ENCODE measurements around the gene USP3. TPM values are rescaled to one million over a fixed set of nuclear protein-coding genes. Genes with fewer than 3 reads are reported as not detected.

USP3 gene
- total and polyA plus RNA-seq, 5 donors from 2014 or later, result 49.5 to 223 (median 55.7) TPM

DNA sequence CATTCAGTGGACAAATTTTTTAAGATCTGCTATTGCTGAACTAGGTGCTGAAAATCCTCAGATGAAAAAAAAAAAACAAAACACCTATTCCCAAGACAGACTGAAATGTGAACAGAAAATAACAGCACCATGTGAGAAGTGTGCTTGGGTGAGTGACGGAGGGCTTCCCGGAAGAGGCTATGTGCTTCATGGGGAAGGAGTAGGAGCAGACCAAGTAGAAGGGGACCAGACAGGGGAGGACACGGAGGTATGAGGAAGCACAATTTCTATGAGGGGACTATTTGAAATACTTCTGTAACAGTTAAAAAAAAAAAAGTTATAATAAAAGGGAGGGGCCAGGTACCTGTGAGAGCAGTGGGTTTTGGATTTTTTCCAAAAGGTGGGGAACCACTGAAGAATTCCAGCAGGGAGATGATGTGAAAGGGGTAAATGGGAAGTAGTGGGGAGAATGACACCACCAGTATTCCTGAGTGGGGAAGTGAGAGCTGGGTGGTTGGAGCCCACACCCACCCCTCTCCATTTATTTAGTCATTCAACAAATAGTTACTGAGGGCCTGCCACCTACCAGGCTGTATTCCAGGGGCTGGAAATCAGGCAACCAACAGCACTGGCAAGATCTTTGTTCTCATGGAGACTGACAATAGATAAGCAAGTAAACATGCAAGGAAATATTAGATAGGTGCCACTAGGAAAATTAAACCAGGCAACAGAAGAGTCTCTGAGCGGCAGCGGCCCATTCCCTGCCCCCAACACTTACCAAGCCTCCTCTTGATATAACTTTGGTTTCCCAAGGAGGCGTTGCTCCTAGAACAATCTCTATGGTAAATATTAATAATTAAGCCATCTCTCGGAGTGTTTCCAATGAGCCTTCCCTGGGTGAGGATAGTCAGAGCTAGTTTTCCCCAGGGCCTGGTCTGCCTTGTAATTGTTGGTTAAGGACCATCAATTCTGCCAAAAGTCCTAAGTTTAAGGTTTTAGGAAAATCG lies 3.8 kb upstream of the USP3 start:
- peaks cover 0 to 52% (median 44%) of the 10 kb centered on the region in 4 donors for H3K4me1 Mint-ChIP-seq
- no peaks in the 10 kb centered on the region for H3K9me3 Mint-ChIP-seq
- Histone ChIP-seq H3K4me3 (ENCODE audit: low read depth, low read length) (peak overlapping the region; percentile 52), H3K27me3 (ENCODE audit: control insufficient read depth, insufficient read depth, low read length) (no peaks in the 10 kb centered on the region), H3K4me1 (ENCODE audit: control insufficient read depth, insufficient read depth, low read length, poor library complexity, severe bottlenecking) (peaks cover 87% of the 10 kb centered on the region), H3K36me3 (ENCODE audit: control insufficient read depth, insufficient read depth, low read length) (no peaks in the 10 kb centered on the region), H3K9me3 (ENCODE audit: control insufficient read depth in 2 of 2, low read length in 2 of 2) (no peaks in the 10 kb centered on the region), H3K27ac (ENCODE audit: insufficient read depth, low read length, poor library complexity, severe bottlenecking) (peak overlapping the region; percentile 99)
- H3K27me3 Mint-ChIP-seq, result peaks cover 3% of the 10 kb centered on the region
- peak overlapping the region in 2 of 3 donors; percentile 84 to 97 for H3K27ac Mint-ChIP-seq
- H3K36me3 Mint-ChIP-seq, result no peaks in the 10 kb centered on the region
- DNase-seq (no peak), ATAC-seq (ENCODE audit: low read depth in 2 of 2) (no peak)
- H3K4me3 Mint-ChIP-seq, result peak overlapping the region; percentile 27 to 88 (median 37)

DNA sequence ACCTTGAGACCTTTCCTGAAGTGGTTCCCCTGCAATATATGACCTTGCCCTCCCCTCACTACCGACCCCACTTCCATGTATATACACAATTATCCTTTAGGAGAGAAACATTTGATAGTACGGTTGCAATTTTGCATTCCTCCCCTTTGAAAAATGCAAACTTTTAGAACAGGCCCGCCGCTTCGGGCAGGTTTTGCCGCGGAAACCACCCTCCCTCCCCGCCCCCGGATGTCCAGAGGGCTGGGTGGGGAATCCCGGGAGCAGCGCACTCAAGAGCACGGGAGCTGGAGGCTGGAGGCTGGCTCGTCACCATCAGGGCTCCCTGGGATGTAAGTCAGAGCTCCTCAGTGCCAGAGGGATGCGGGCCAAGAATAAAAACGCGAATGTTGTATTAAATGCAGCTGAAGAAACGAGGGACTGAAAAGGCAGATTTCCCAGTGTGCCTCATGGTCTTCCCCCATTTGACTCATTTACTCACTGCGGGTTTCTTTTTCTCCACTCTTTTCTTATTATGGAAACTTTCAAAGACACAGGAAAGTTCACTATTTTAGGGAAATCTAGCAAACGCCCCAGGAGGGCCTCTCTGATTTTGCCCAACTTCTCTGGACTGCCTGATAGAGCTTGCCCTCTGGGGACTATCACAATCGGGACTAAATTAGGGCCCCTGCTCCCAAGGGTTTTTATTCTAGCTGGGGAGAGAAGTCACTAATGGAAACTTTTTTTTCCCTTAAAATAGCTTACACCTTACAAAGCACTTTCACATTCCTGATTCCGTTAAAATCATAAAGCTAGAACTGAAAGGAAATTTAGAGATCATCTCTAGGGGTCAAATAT lies 2.9 kb upstream of the USP3 start:
- no peaks in the 10 kb centered on the region for H3K9me3 Mint-ChIP-seq
- Histone ChIP-seq H3K9me3 (ENCODE audit: control insufficient read depth in 2 of 2, low read length in 2 of 2) (no peaks in the 10 kb centered on the region), H3K27ac (ENCODE audit: insufficient read depth, low read length, poor library complexity, severe bottlenecking) (peak overlapping the region; percentile 99), H3K27me3 (ENCODE audit: control insufficient read depth, insufficient read depth, low read length) (no peaks in the 10 kb centered on the region), H3K4me3 (ENCODE audit: low read depth, low read length) (peak overlapping the region; percentile 52), H3K36me3 (ENCODE audit: control insufficient read depth, insufficient read depth, low read length) (no peaks in the 10 kb centered on the region), H3K4me1 (ENCODE audit: control insufficient read depth, insufficient read depth, low read length, poor library complexity, severe bottlenecking) (peaks cover 85% of the 10 kb centered on the region)
- H3K36me3 Mint-ChIP-seq, result no peaks in the 10 kb centered on the region
- peak overlapping the region in 2 of 3 donors; percentile 98 to 100 for H3K27ac Mint-ChIP-seq
- peaks cover 3 to 56% (median 45%) of the 10 kb centered on the region in 4 donors for H3K4me1 Mint-ChIP-seq
- peaks cover 6% of the 10 kb centered on the region for H3K27me3 Mint-ChIP-seq
- ATAC-seq (ENCODE audit: low read depth in 2 of 2) (no peak), DNase-seq (peak in 2 of 3 donors; percentile 34 to 45)
- peak overlapping the region; percentile 1 to 92 (median 90) for H3K4me3 Mint-ChIP-seq

DNA sequence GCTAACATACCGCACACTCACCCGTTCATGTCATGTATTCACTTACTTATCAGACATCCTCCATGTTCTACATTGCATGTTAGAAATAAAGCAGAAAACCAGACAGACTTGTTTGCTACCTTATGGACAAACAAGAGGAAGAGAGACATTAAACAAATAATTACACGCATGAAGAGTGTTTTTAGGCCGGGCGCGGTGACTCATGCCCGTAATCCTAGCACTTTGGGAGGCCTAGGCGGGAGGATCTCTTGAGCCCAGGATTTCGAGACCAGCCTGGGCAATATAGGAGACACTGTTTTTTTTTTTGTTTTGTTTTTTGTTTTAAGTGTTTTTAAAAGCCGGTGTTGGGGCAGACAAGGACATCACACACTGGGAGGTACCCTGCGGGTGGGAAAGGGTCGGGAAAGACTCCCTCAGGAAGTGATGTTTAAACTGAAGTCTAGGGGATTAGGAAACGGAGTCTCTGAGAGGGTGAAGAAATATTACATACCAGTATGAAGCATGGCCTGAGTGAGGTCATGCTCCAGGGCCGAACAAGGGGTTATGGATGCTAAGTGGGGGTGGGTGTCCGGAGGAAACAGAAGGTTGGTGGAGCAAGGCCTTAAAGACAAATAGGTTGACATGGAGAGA lies 2.1 kb upstream of the USP3 start:
- peaks cover 85% of the 10 kb centered on the region for H3K4me1 ChIP-seq (ENCODE audit: control insufficient read depth, insufficient read depth, low read length, poor library complexity, severe bottlenecking)
- peak overlapping the region; percentile 73 to 92 (median 90) for H3K4me3 Mint-ChIP-seq
- H3K27me3 Mint-ChIP-seq, result peaks cover 6% of the 10 kb centered on the region
- ATAC-seq (ENCODE audit: low read depth in 2 of 2) (no peak), DNase-seq (no peak)
- no peaks in the 10 kb centered on the region for H3K36me3 Mint-ChIP-seq
- H3K27me3 ChIP-seq (ENCODE audit: control insufficient read depth, insufficient read depth, low read length), result no peaks in the 10 kb centered on the region
- H3K27ac Mint-ChIP-seq, result peak overlapping the region in 2 of 3 donors; percentile 98 to 100
- no peaks in the 10 kb centered on the region for H3K9me3 ChIP-seq (ENCODE audit: control insufficient read depth in 2 of 2, low read length in 2 of 2)
- H3K27ac ChIP-seq (ENCODE audit: insufficient read depth, low read length, poor library complexity, severe bottlenecking), result peak overlapping the region; percentile 99
- no peaks in the 10 kb centered on the region for H3K9me3 Mint-ChIP-seq
- peaks cover 11 to 63% (median 50%) of the 10 kb centered on the region in 4 donors for H3K4me1 Mint-ChIP-seq
- H3K4me3 ChIP-seq (ENCODE audit: low read depth, low read length), result peak overlapping the region; percentile 93
- H3K36me3 ChIP-seq (ENCODE audit: control insufficient read depth, insufficient read depth, low read length), result no peaks in the 10 kb centered on the region

DNA sequence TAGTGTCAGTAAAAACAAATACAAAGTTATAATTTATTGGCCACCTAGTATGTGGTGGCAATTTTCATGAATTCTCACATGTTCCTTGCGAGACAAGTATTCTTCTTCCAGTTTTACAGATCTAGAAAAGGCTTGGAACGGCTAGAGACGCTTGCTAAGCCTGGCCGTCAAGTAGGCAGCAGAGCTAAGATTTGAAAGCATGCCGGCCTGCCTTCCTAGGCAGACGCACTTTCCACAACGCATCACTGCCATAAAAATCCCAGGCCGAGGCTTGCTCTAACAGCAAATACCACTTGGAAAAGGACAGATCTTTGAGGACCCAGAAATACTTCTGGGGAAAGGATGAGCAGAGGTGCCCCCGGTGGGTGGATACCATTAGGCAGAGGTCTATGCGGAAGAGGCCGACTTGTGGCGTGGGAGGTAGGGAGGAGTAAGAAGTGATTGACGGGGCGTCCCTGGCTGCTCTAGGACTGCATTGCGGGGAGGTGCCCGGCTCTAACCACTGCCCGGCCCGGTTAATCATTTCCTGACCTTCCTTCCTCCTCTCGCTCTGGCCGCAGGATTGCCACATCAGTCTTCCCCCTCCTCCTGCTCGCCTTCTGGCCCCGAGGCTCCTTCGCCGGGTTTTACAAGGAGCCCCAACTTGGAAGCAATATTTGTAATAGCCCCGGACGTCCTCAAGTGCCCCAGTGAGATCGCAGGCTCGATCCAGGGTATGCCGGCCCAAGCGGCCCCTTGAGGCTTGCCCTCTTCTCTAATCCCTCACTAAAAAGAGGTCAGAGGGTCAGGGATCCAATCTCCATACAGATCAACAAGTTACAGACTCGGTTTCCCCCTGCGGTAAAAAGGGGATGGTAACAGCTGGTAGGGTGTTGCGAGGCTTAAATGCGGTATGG lies 1.3 kb upstream of the USP3 start:
- no peaks in the 10 kb centered on the region for H3K27me3 ChIP-seq (ENCODE audit: control insufficient read depth, insufficient read depth, low read length)
- peak overlapping the region; percentile 93 for H3K4me3 ChIP-seq (ENCODE audit: low read depth, low read length)
- DNase-seq (peak; percentile 58 to 87 (median 58)), ATAC-seq (ENCODE audit: low read depth in 2 of 2) (peak; percentile 8 to 21)
- H3K4me3 Mint-ChIP-seq, result peak overlapping the region; percentile 73 to 92 (median 90)
- H3K27me3 Mint-ChIP-seq, result peaks cover 6% of the 10 kb centered on the region
- H3K36me3 Mint-ChIP-seq, result no peaks in the 10 kb centered on the region
- H3K9me3 ChIP-seq (ENCODE audit: control insufficient read depth in 2 of 2, low read length in 2 of 2), result no peaks in the 10 kb centered on the region
- H3K9me3 Mint-ChIP-seq, result no peaks in the 10 kb centered on the region
- H3K27ac ChIP-seq (ENCODE audit: insufficient read depth, low read length, poor library complexity, severe bottlenecking), result peak overlapping the region; percentile 99
- peak overlapping the region in 2 of 3 donors; percentile 98 to 100 for H3K27ac Mint-ChIP-seq
- H3K36me3 ChIP-seq (ENCODE audit: control insufficient read depth, insufficient read depth, low read length), result no peaks in the 10 kb centered on the region
- peaks cover 17 to 69% (median 55%) of the 10 kb centered on the region in 4 donors for H3K4me1 Mint-ChIP-seq
- peaks cover 85% of the 10 kb centered on the region for H3K4me1 ChIP-seq (ENCODE audit: control insufficient read depth, insufficient read depth, low read length, poor library complexity, severe bottlenecking)

- Histone ChIP-seq H3K27ac (ENCODE audit: insufficient read depth, low read length, poor library complexity, severe bottlenecking) (peak overlapping the region; percentile 99), H3K27me3 (ENCODE audit: control insufficient read depth, insufficient read depth, low read length) (no peaks in the 10 kb centered on the region), H3K9me3 (ENCODE audit: control insufficient read depth in 2 of 2, low read length in 2 of 2) (no peaks in the 10 kb centered on the region), H3K4me3 (ENCODE audit: low read depth, low read length) (peak overlapping the region; percentile 93), H3K4me1 (ENCODE audit: control insufficient read depth, insufficient read depth, low read length, poor library complexity, severe bottlenecking) (peaks cover 85% of the 10 kb centered on the region), H3K36me3 (ENCODE audit: control insufficient read depth, insufficient read depth, low read length) (no peaks in the 10 kb centered on the region)
- H3K4me3 Mint-ChIP-seq, result peak overlapping the region; percentile 73 to 92 (median 90)
- peak overlapping the region in 2 of 3 donors; percentile 98 to 100 for H3K27ac Mint-ChIP-seq
- ATAC-seq (ENCODE audit: low read depth in 2 of 2), result peak; percentile 70 to 75
- H3K9me3 Mint-ChIP-seq, result no peaks in the 10 kb centered on the region
- H3K4me1 Mint-ChIP-seq, result peaks cover 22 to 74% (median 61%) of the 10 kb centered on the region in 4 donors
- H3K36me3 Mint-ChIP-seq, result no peaks in the 10 kb centered on the region
- peak; percentile 81 to 90 (median 87) for DNase-seq
- H3K27me3 Mint-ChIP-seq, result peaks cover 6% of the 10 kb centered on the region
Observed at GRCh38 chr15:63503739-63504246, 600 bp upstream of the USP3 start.

- no peaks in the 10 kb centered on the region for H3K36me3 ChIP-seq (ENCODE audit: control insufficient read depth, insufficient read depth, low read length)
- H3K36me3 Mint-ChIP-seq, result no peaks in the 10 kb centered on the region
- ATAC-seq (ENCODE audit: low read depth in 2 of 2) (no peak), DNase-seq (peak; percentile 29 to 74 (median 46))
- H3K27me3 ChIP-seq (ENCODE audit: control insufficient read depth, insufficient read depth, low read length), result no peaks in the 10 kb centered on the region
- H3K4me1 ChIP-seq (ENCODE audit: control insufficient read depth, insufficient read depth, low read length, poor library complexity, severe bottlenecking), result peaks cover 85% of the 10 kb centered on the region
- no peaks in the 10 kb centered on the region for H3K9me3 Mint-ChIP-seq
- H3K4me3 Mint-ChIP-seq, result peak overlapping the region; percentile 92 to 99 (median 98)
- H3K4me3 ChIP-seq (ENCODE audit: low read depth, low read length), result peak overlapping the region; percentile 96
- H3K27ac Mint-ChIP-seq, result peak overlapping the region; percentile 88 to 94 (median 94)
- peaks cover 28 to 74% (median 66%) of the 10 kb centered on the region in 4 donors for H3K4me1 Mint-ChIP-seq
- peaks cover 6% of the 10 kb centered on the region for H3K27me3 Mint-ChIP-seq
- H3K27ac ChIP-seq (ENCODE audit: insufficient read depth, low read length, poor library complexity, severe bottlenecking), result peak overlapping the region; percentile 99
- no peaks in the 10 kb centered on the region for H3K9me3 ChIP-seq (ENCODE audit: control insufficient read depth in 2 of 2, low read length in 2 of 2)
Observed at GRCh38 chr15:63504979-63505841, 817 bp downstream of the USP3 start.
